HepG2 (cell line): ENCODE data around the gene PRAMEF12.

Experiments used
- AGO2 ChIP-seq: fragments of 200-400 bp; formaldehyde crosslinking; optimal IDR thresholded peaks from 2 replicates; pipeline ENCODE3; 2017; ENCODE audit warnings: mild to moderate bottlenecking, low read depth, low read length, moderate library complexity
- CCAR2 ChIP-seq: fragments of 200-400 bp; formaldehyde crosslinking; optimal IDR thresholded peaks from 2 replicates; pipeline ENCODE3; 2018; ENCODE audit warnings: low read depth, mild to moderate bottlenecking, low read length, moderate library complexity
- ESRRA ChIP-seq: sonication (generic); formaldehyde crosslinking; IDR thresholded peaks from 2 replicates; pipeline ENCODE4 v1.5.1; 2020; ENCODE audit warnings: mild to moderate bottlenecking, low read depth, missing genetic modification reagents
- MYC ChIP-seq: sonication (generic); formaldehyde crosslinking; IDR thresholded peaks from 2 replicates; pipeline ENCODE4 v1.9.0; 2021; ENCODE audit warnings: missing genetic modification reagents, borderline replicate concordance
- RFX1 ChIP-seq: fragments of 450-650 bp; IDR thresholded peaks from 2 replicates; pipeline ENCODE4 v1.6.1; 2017
- SATB2 ChIP-seq: sonication (generic); formaldehyde crosslinking; IDR thresholded peaks from 2 replicates; pipeline ENCODE4 v1.5.0; 2020; ENCODE audit warnings: missing genetic modification reagents
- USF2 ChIP-seq, 2 experiments: sonication (generic) in 1 of 2; formaldehyde crosslinking in 1 of 2; IDR thresholded peaks; 2 replicates each; pipeline versions ENCODE4 v1.5.1 to v1.6.1; 2011 to 2020; ENCODE audit warnings: borderline replicate concordance in 1 of 2, low read depth in 1 of 2, low read length in 1 of 2, mild to moderate bottlenecking in 1 of 2, missing genetic modification reagents in 1 of 2, moderate library complexity in 1 of 2
- ZNF205 ChIP-seq: IDR thresholded peaks from 2 replicates; pipeline ENCODE4 v1.6.1; 2018; ENCODE audit warnings: missing biosample characterization, missing genetic modification reagents
- ZNF740 ChIP-seq: sonication (generic); formaldehyde crosslinking; IDR thresholded peaks from 2 replicates; pipeline ENCODE4 v1.4.0; 2020; ENCODE audit warnings: missing genetic modification reagents

GRCh38 chr1:12745992-12746323 lies 27.6 kb upstream of the PRAMEF12 start, which contains the start of gene CFAP107:
- no peak for TF ChIP-seq MYC (CRISPR knock-in tag)
- TF ChIP-seq CCAR2 = no peak
- no peak for TF ChIP-seq USF2 (IDR thresholded peaks at IDR 0.05; ENCODE audit: low read depth, low read length)
- TF ChIP-seq USF2 (CRISPR knock-in tag; IDR thresholded peaks at IDR 0.05; ENCODE audit: borderline replicate concordance) = no peak
- no peak for TF ChIP-seq ZNF740 (CRISPR knock-in tag)
- TF ChIP-seq SATB2 (CRISPR knock-in tag) = no peak
- no peak for TF ChIP-seq ESRRA (CRISPR knock-in tag)
- TF ChIP-seq ZNF205 (CRISPR knock-in tag) = no peak
- no peak for TF ChIP-seq RFX1
- no peak for TF ChIP-seq AGO2
